Hematopoietic multipotent progenitor cell treated with erythropoietin and hydrocortisone succinate and interleukin-3 and kit ligand, for 15 days (in vitro differentiated cells): ENCODE results near the gene C1QTNF12.

Source experiments
- DNase-seq: peaks from one replicate; pipeline ENCODE4 v3.0.0-alpha.2; 2015; ENCODE audit warnings: low spot score

C1QTNF12 gene

GRCh38 chr1:1281533-1282321, 35.2 kb upstream of the C1QTNF12 start:
- DNase-seq, result no peak

GRCh38 chr1:1280782-1281481, 34.4 kb upstream of the C1QTNF12 start:
- no peak for DNase-seq

GRCh38 chr1:1279028-1279427, 32.5 kb upstream of the C1QTNF12 start:
- no peak for DNase-seq

- no peak for DNase-seq
Measured at GRCh38 chr1:1278620-1279019, 32.1 kb upstream of the C1QTNF12 start.

GRCh38 chr1:1275836-1276235, 29.3 kb upstream of the C1QTNF12 start:
- no peak for DNase-seq

GRCh38 chr1:1274931-1275431, 28.5 kb upstream of the C1QTNF12 start:
- DNase-seq, result no peak

GRCh38 chr1:1274299-1274930, 27.9 kb upstream of the C1QTNF12 start:
- no peak for DNase-seq

- DNase-seq, result peak; percentile 88
Measured at GRCh38 chr1:1273512-1274298, 27.2 kb upstream of the C1QTNF12 start, which contains the start of gene UBE2J2. UBE2J2 (minus strand) TSS chr1:1273854; CDS start chr1:1267992, 5,862 bp downstream.

- no peak for DNase-seq
Measured at GRCh38 chr1:1273209-1273511, 26.6 kb upstream of the C1QTNF12 start.

GRCh38 chr1:1272341-1273208, 26.1 kb upstream of the C1QTNF12 start:
- no peak for DNase-seq

GRCh38 chr1:1270813-1271212, 24.3 kb upstream of the C1QTNF12 start:
- no peak for DNase-seq

- no peak for DNase-seq
Measured at GRCh38 chr1:1268284-1268682, 21.8 kb upstream of the C1QTNF12 start.

- DNase-seq, result no peak
Measured at GRCh38 chr1:1267488-1268283, 21.2 kb upstream of the C1QTNF12 start.

GRCh38 chr1:1264868-1265272, 18.3 kb upstream of the C1QTNF12 start:
- DNase-seq, result no peak

- DNase-seq, result no peak
Measured at GRCh38 chr1:1264026-1264425, 17.5 kb upstream of the C1QTNF12 start.

- no peak for DNase-seq
Measured at GRCh38 chr1:1262758-1263157, 16.2 kb upstream of the C1QTNF12 start.

- peak; percentile 67 for DNase-seq
Measured at GRCh38 chr1:1262071-1262470, 15.5 kb upstream of the C1QTNF12 start.

GRCh38 chr1:1260843-1261560, 14.5 kb upstream of the C1QTNF12 start:
- no peak for DNase-seq

- peak; percentile 36 for DNase-seq
Measured at GRCh38 chr1:1259951-1260600, 13.6 kb upstream of the C1QTNF12 start.
